HG03097 (cell line): ENCODE results near the gene SERPINB2.

ENCODE experiments used
- ATAC-seq: cut with Tn5 transposase; IDR thresholded peaks from one replicate; pipeline ENCODE4 v1.9.1; 2021; ENCODE audit not compliant: unreplicated experiment, low FRiP score

The SERPINB2 gene

GRCh38 chr18:63887424-63887823, at the start of gene SERPINB2:
SERPINB2 (plus strand) TSS chr18:63887705; CDS start chr18:63891445, 3,740 bp downstream.
- ATAC-seq, result no peak

GRCh38 chr18:63843008-63843407, 44.5 kb upstream of the SERPINB2 start:
- no peak for ATAC-seq

DNA sequence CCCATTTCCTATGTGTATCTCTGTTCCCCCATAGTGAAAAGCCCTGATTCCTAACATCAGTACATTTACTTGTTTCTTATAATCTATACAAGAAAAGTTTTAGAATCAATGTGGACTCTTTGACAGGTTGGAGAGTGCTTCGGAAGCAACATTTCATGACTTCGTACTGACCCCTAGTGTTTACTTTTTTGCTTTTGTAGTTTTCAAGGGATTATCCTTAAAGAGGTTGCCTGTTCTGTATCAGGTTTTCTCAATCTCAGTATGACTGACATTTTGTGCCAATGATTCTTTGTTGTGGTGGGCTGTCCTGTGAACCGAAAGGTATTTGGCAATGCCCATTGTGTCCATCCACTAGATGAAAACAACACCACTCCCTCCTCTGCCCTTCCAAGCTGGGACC, 43.3 kb upstream of the SERPINB2 start:
- peak; percentile 65 for ATAC-seq

DNA sequence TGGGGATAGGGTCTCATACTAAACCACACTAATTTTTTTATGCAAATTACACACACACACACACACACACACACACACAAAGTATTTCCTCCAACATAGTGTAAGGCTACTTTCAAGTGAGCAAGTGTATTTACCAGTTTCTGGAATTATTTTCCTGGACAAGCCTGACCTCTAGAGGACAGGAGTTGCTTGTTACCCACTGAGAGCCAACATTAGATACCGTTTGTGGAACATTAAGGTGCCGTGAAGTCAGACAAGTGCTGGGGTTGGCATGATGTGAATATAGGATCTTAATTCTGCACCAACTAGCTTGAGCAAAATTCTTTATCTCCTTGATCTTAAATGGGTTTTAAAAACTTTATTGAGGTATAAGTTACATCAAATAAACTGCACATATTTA, 39.3 kb upstream of the SERPINB2 start:
- no peak for ATAC-seq

GRCh38 chr18:63850020-63850419, 37.5 kb upstream of the SERPINB2 start:
- ATAC-seq, result peak; percentile 53

GRCh38 chr18:63850636-63851035, 36.9 kb upstream of the SERPINB2 start:
- ATAC-seq, result no peak

DNA sequence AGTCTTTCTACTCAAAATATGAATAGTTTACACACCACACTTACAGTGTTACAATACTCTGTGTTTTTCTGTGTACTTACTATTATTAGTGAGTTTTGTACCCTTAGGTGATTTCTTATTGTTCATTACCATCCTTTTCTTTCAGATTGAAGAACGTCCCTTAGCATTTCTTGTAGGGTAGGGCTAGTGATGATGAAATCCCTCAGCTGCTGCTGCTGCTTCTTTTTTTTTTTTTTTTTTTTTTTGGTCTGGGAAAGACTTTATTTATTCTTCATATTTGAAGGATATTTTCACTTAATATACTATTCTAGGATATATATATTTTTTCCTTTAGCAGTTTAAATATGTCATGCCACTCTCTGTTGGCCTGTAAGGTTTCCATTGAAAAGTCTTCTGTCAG, 29.0 kb upstream of the SERPINB2 start:
- no peak for ATAC-seq

DNA sequence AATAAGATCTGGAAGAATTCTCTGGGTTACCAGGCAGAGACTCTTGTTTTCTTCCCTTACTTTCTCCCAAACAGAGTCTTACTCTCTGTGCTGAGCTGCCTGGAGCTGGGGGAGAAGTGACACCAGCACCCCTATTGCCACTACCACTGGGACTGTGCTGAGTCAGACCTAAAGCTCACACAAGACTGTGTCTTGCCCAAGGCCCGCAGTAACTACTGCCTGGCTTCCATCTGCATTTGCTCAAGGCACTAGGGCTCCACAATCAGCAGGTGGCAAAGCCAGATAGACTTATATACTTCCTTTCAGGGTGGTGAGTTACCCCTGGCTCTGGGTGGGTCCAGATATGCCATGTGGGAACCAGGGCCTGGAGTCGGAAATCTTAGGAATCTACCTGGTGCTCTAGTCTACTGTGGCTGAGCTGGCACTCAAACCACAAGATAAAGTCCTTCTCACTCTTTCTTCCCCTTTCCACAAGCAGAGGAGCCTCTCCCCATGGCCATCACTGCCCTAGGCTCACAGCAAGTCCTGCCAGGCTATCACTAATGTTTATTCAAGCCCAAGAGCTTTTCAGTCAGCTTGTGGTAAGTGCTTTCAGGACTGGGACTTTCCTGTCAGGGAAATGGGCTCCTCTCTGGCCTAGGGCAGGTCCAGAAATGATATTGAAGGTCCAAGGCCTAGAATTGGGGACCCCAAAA, 27.6 kb upstream of the SERPINB2 start:
- ATAC-seq, result no peak

GRCh38 chr18:63860531-63860930, 27.0 kb upstream of the SERPINB2 start:
- no peak for ATAC-seq

GRCh38 chr18:63867368-63868125, 20.0 kb upstream of the SERPINB2 start:
- ATAC-seq, result no peak

GRCh38 chr18:63868546-63868945, 19.0 kb upstream of the SERPINB2 start:
- no peak for ATAC-seq

GRCh38 chr18:63869374-63869773, 18.1 kb upstream of the SERPINB2 start:
- no peak for ATAC-seq

- ATAC-seq, result no peak
Observed at GRCh38 chr18:63869851-63870250, 17.7 kb upstream of the SERPINB2 start.

DNA sequence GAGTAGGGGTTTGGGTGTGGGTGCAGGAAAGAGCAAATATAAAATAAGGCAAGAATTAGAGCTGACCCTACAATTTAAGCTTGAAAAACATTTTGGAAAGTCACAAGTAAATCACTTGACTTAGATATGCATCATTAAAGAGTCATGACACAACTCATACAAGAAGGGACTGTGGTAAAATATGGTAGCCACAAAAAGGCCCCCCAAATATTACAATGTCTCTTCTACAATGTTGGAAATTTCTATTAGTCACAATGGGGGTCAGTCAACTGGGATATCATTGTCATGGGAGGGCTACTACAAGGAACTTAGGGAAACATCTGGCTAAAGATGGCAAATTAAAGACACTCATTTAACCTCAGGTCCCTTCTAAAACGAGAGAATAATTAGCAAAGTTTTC, 15.7 kb upstream of the SERPINB2 start:
- ATAC-seq, result no peak

GRCh38 chr18:63872586-63872985, 14.9 kb upstream of the SERPINB2 start:
- no peak for ATAC-seq

DNA sequence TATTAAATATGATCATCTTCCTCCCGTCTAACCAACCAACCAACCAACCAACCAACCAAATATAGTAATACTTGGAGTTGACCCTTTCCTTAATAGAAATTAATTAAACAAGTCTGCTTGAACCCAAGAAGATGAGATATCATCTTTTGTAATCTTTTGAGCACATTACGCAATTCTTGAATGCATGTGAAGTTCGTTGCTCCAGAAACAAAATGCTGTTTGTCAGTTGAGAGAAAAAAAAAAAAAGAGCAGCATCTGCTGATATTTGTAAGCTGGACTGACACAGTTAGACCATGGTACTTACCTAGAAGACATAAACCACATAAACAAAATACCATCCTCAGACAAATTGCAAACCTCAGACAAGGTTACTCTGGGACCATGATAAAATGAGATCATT, 9.2 kb upstream of the SERPINB2 start:
- no peak for ATAC-seq

DNA sequence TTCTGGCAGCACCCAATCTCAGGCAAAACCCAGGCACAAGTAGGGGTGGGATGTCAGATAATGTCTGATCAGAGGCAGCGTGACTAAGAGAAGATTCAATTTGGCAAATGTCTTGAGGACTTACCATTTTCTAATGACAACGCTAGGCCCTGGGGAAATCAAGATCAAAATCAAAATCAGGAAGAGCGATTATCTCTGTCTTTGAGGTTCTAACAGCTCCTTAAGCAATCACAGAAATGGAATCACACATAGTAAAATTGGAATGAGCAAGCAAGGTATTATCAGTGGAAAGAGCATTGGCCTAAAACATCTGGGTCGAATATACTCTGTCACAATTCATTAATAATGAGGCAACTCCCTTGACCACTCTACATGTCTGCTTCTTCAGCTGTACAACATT, 8.6 kb upstream of the SERPINB2 start:
- no peak for ATAC-seq

DNA sequence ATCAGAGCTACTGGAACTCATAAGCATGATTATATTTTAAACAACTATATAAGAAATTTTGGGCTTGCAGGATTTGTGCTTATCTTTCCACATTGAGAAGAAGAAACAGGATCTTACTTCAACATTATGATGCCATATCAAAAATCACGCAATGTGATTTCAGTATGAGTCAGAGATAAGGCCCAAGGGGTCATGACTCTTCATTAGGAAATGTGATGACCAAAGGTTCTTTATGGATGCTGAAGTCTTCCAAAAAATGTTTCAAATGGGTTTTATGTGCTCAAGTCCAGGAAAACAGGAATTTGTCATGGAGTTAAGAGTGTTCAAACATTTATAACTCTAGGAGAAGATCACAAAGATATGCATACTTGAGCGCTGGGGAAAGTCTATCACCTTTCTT, 7.8 kb upstream of the SERPINB2 start:
- no peak for ATAC-seq

GRCh38 chr18:63881851-63882250, 5.7 kb upstream of the SERPINB2 start:
- ATAC-seq, result no peak

DNA sequence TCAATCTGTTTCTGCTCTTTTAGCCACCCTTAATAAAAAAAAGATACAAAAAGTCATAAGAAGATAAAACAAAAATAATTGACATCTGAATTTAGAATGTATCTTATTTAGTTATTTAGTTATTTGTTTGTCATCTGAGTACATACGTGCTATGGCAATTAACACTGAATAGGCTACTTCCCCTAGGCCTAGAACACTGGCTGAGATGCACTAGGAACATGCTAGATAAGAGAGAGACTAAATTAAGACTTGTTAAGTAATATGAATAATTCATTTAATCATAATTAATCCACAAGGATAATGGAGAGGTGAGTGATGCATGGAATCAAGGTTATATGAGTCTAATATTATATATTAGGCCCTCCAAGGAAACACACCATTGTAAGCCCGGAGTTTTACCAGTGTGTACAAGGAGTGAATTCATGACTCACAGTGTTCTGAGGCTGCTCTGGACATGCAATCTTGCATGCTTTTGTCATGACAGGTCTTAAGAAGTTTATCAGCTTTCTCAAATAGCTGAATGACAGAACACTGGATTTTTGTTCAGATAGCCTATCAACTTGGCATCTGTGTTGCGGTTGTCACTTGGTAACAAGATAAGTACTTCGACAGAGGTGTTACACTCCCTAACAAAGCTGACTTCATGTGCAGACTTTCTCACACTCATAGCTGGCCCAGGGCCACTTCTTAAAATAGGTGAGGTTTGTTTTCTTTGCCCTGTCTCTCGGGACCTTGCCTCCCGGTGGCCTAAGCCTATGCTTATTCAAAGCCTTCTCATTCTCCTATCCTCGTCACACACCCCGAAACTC, 5.0 kb upstream of the SERPINB2 start:
- no peak for ATAC-seq

DNA sequence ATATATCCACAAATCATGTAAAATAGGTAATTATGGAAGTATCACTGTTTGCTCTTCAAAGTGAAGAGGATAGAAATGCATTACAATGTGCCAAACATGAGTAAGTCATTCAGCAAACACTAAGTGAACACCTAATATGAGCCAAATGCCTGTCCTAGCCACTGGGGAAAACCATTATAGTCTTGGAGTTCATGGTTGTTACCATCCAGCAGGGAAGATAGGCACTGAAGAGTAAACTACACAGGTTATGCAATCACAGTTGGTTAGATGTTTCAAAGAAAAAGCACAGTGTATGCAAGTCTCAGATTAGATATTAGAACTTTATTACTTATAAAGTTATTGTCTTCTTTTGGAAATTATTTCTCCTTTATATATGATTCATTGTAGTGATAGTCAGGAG, 3.9 kb upstream of the SERPINB2 start:
- no peak for ATAC-seq
